ENCODE data around the gene SNX3. TPM values are rescaled to one million over a fixed set of nuclear protein-coding genes. Genes with fewer than 3 reads are reported as not detected.
A peak's percentile ranks its signal among the peaks of the same experiment; 100 is the strongest.

SNX3 gene
- total RNA-seq, 6 donors from 2014 or later: 46.1 to 173 (median 109) TPM

DNA sequence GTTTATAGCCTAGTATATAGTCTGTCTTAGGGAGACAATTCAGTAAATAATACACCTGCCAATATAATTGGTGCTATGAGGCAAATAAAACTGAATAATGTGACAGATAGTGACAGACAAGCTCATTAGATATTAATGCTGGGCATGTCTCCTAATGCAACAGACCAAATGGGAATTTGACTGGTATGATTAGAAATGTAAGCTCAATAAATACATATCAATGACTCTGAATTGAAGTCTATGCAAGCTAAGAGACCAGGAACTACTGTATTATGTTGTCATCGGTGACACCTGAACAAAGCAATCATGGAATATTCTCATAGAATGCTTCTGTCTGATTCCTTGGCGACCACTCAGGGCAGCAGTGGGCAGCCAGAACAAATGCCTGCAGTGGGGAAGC, 2.5 kb upstream of the SNX3 start:
- no peaks in the 10 kb centered on the region for H3K27me3 ChIP-seq
- no peak overlapping the region for H3K4me3 ChIP-seq
- peaks cover 11 to 23% (median 17%) of the 10 kb centered on the region in 4 donors for H3K4me1 ChIP-seq
- H3K36me3 ChIP-seq: no peaks in the 10 kb centered on the region
- DNase-seq: no peak
- no peaks in the 10 kb centered on the region for H3K9me3 ChIP-seq
- TF ChIP-seq EP300 (IDR thresholded peaks at IDR 0.05) (no peak), POLR2AphosphoS5 (IDR thresholded peaks at IDR 0.05) (no peak), POLR2A (IDR thresholded peaks at IDR 0.05) (no peak)
- TF ChIP-seq, protein P1, sequence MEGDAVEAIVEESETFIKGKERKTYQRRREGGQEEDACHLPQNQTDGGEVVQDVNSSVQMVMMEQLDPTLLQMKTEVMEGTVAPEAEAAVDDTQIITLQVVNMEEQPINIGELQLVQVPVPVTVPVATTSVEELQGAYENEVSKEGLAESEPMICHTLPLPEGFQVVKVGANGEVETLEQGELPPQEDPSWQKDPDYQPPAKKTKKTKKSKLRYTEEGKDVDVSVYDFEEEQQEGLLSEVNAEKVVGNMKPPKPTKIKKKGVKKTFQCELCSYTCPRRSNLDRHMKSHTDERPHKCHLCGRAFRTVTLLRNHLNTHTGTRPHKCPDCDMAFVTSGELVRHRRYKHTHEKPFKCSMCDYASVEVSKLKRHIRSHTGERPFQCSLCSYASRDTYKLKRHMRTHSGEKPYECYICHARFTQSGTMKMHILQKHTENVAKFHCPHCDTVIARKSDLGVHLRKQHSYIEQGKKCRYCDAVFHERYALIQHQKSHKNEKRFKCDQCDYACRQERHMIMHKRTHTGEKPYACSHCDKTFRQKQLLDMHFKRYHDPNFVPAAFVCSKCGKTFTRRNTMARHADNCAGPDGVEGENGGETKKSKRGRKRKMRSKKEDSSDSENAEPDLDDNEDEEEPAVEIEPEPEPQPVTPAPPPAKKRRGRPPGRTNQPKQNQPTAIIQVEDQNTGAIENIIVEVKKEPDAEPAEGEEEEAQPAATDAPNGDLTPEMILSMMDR (IDR thresholded peaks at IDR 0.05): no peak
- WGBS, 2 donors: 88 to 94% methylated on average over 2 of the region's 2 CpGs
- no peak for ATAC-seq (ENCODE audit: low FRiP score in 2 of 2)
- no peak overlapping the region for H3K27ac ChIP-seq

- peak overlapping the region; percentile 93 to 97 (median 96) for H3K27ac ChIP-seq
- H3K4me1 ChIP-seq: peaks cover 22 to 51% (median 38%) of the 10 kb centered on the region in 4 donors
- WGBS, 2 donors: 0 to 1% methylated on average over 22 to 26 of the region's 29 CpGs
- peaks cover 0 to 8% (median 0%) of the 10 kb centered on the region in 4 donors for H3K36me3 ChIP-seq
- TF ChIP-seq EP300 (IDR thresholded peaks at IDR 0.05) (peak in 1 of 4 donors; percentile 9), POLR2AphosphoS5 (IDR thresholded peaks at IDR 0.05) (peak in 1 of 2 donors; percentile 17)
- TF ChIP-seq, protein P1 (IDR thresholded peaks at IDR 0.05): no peak
- DNase-seq: peak in 1 of 2 donors; percentile 49
- ATAC-seq (ENCODE audit: low FRiP score in 2 of 2): peak; percentile 15 to 49
- H3K9me3 ChIP-seq: no peaks in the 10 kb centered on the region
- H3K27me3 ChIP-seq: no peaks in the 10 kb centered on the region
- H3K4me3 ChIP-seq: peak overlapping the region; percentile 62 to 99 (median 90)
Observed at GRCh38 chr6:108260126-108260808, 573 bp downstream of the SNX3 start.

DNA sequence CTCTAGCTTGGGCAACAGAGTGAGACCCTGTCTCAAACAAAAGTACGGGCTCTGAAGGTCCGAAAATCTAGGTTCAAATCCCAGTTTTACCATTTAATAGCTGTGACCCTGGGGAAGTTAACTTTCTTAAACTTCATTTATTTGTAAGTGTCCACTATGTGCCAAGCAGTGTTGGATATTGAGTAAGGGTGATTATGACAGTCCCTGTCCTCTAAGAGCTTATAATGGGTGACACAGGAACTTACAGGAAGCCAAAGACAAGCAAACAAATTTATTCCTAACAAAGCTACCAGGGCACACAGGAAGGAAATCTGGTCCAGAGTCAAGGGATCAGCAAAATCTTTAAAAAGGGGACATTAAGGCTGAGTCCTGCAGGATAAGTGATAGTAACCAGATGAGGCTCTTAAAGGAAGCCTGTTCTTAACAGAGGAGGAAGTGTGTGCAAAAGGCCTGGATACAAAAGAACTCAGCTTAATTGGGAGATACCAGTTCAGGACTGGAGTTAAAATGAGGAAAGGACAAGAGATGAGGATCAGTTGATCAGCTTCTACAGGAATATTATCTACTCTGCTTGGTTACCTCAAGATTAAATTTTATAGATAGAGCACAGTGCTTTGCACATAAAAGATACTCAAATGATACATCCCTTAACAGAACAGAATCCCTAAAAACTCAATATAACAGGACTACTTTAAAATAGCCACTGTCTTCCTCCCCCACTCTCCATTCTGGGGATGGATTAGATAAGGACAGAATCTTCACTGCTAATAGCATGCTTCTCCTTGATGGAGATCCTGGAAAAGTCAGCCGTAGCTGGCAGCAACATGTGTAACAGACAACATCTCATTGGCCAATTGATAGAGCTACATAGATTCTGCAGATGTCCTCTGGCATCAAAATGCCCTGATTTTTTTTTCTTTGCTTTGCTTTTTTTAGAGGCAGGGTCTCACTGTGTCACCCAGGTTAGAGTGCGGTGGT, 6.1 kb downstream of the SNX3 start:
- Histone ChIP-seq H3K36me3 (peaks cover 0 to 8% (median 0%) of the 10 kb centered on the region in 4 donors), H3K27me3 (no peaks in the 10 kb centered on the region), H3K4me1 (peaks cover 38 to 87% (median 65%) of the 10 kb centered on the region in 4 donors), H3K27ac (peak overlapping the region in 3 of 4 donors; percentile 38 to 83 (median 82)), H3K4me3 (no peak overlapping the region), H3K9me3 (no peaks in the 10 kb centered on the region)
- peak in 1 of 2 donors; percentile 15 for TF ChIP-seq POLR2AphosphoS5 (IDR thresholded peaks at IDR 0.05)
- TF ChIP-seq, protein P1 (IDR thresholded peaks at IDR 0.05): no peak
- no peak for TF ChIP-seq EP300 (IDR thresholded peaks at IDR 0.05)
- no peak for TF ChIP-seq POLR2A (IDR thresholded peaks at IDR 0.05)
- DNase-seq (no peak), ATAC-seq (ENCODE audit: low FRiP score in 2 of 2) (peak; percentile 54 to 57)
- 90% methylated on average over 4 of the region's 4 CpGs for WGBS, 2 donors

- no peak overlapping the region for H3K4me3 ChIP-seq
- no peak overlapping the region for H3K27ac ChIP-seq
- ATAC-seq (ENCODE audit: low FRiP score in 2 of 2): no peak
- H3K27me3 ChIP-seq: no peaks in the 10 kb centered on the region
- TF ChIP-seq EP300 (IDR thresholded peaks at IDR 0.05): no peak
- TF ChIP-seq, protein P1 (IDR thresholded peaks at IDR 0.05): no peak
- no peak for TF ChIP-seq POLR2AphosphoS5 (IDR thresholded peaks at IDR 0.05)
- no peak for TF ChIP-seq POLR2A (IDR thresholded peaks at IDR 0.05)
- DNase-seq: no peak
- 100% methylated on average over 1 of the region's 1 CpG for WGBS, 2 donors
- H3K9me3 ChIP-seq: no peaks in the 10 kb centered on the region
- peaks cover 30 to 76% (median 53%) of the 10 kb centered on the region in 4 donors for H3K4me1 ChIP-seq
- peaks cover 0 to 8% (median 0%) of the 10 kb centered on the region in 4 donors for H3K36me3 ChIP-seq
Observed at GRCh38 chr6:108253241-108253640, 7.6 kb downstream of the SNX3 start.
